ENCODE data around the gene LSM8.
"Not testable (repeated sequence)": the region's sequence is repeated elsewhere in the genome, so short reads cannot be mapped to it uniquely, and the experiment has no call there.

LSM8 gene

DNA sequence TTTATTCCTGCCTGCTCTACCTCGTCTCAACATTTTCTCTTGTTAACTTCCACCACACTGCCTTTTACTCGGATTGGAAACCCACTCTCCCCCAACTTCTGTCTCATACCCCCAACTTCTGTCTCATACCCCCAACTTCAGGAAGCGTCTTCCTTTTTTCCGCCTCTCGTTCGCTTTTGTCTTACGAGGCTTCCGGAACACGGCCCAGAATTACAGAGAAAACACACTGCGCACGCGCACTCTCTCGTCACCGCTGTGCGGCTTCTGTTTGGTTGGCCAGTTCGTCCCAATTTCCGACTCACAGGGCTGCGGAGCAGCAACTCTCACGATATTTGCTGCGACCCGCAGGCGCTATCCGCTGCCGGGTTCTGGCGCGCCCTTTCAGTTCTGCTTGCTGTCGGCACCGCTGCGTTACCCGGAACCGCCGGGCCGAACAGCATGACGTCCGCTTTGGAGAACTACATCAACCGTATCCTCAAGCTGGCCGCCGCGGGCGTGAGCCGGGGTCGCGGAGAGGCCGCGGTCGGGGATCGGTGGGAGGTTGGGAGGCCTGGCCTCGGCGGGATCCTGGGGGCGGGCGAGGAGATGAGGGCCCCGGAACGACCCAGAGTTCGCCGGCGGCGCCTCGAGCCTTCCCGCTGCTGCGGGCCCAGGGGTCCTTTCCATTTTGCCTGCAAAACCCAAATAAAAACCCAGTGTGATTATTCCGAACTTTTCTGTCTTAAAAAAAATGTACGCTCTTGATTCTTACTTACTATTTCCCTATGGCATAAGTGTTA, at the start of gene LSM8:
Gene LSM8 (plus strand): TSS at position 379 of the 779 bp plus-strand sequence. CDS start 60 bp downstream, at position 439.
- peak; percentile 96 for DNase-seq

DNA sequence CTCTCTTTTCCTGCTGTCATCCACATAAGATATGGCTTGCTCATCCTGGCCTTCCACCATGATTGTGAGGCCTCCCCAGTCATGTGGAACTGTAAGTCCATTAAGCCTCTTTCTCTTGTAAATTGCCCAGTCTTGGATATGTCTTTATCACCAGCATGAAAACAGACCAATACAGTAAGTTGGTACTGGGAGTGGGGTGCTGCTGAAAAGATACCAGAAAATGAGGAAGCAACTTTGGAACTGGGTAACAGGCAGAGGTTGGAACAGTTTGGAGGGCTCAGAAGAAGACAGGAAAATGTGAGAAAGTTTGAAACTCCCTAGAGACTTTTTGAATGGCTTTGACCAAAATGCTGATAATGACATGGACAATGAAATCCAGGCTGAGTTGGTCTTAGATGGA, 49.5 kb upstream of the LSM8 start:
- not testable (repeated sequence) for DNase-seq

DNA sequence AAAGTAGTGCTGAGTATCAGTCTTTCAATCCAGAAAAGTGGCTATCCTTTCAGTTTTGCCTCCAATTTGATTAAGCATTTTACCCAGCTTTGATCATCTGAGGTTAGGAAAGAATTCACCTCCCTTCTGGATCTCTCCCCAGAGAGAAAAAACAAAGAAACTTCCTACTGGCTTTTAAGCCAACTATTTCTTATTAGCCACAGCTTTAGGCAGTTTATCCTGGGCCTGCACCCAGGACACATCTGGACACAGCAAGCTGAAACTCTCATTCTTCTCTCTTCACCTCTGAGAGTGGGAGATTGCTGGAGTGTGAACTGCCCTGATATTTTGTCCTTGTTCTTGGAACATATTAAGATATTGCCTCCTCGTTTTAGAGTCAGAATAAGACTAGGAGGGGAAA, 43.5 kb upstream of the LSM8 start:
- DNase-seq = no peak

GRCh38 chr7:118142012-118142411, 42.0 kb upstream of the LSM8 start:
- no peak for DNase-seq

GRCh38 chr7:118148930-118149329, 35.0 kb upstream of the LSM8 start:
- no peak for DNase-seq

- no peak for DNase-seq
Observed at GRCh38 chr7:118149394-118149793, 34.6 kb upstream of the LSM8 start.

DNA sequence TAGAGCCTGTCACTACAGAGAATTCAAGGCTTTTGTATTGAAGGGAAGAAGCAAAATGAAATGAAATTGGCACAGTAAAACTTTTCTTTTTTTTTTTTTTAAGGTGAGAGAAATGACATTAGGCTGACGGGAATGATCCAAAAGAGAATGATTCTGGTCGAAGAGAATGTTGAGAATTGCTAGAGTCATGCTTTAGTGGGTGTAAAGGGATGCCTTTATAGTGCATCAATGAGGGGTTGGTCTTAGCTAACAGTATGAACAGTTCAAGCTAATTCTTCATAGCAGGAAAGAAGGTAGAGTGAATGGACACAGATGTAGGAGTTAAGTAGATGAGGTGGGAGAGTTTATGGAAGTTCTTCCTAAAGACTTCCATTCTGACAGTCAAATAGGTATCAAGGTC, 32.3 kb upstream of the LSM8 start:
- no peak for DNase-seq

DNA sequence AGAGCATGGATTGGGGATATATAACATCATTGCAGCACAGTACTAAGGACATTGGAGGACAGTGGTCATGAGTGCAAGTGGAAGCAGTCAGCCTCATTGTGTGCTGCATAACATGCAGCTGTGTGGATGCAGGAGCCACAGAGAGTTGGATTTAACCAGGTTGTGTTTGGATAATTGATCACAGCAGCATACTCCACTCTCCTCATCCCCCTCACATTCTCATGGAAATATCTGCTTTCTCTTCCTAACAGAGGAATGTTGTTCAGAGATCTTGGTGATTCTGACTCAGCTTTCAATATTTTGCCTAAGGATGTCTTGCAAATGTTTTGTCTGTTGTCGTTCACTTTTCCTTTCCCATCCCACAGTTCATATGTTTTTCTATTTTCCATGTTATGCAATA, 31.8 kb upstream of the LSM8 start:
- no peak for DNase-seq

- no peak for DNase-seq
Observed at GRCh38 chr7:118152654-118153053, 31.3 kb upstream of the LSM8 start.

DNA sequence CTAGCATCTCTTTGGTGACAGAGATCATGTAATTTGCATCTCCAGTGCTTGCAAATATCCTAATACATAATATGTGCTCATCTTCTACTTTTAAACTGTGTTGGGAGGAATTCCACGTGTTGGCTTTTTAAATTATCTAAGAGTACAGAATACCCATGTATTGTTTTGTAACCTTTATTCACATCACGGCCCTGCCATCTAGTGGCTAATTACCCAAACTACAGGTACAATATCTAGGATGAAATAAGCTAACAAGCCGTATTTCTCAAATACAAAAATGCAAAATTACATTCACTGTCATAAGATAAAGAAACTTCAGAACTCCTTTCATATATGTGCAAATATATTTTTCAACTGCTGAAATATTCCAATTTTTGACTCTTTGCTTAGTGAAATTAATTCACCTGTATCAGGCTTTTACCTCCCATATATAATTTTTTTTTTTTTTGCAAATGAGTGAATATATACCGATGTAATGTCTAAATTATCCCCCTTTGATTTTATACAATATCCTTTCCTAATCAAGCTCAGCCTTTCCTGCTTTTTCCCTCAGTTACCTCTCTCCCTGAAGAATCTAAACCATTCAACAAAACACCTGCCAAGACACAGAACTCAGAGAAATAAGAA, 30.3 kb upstream of the LSM8 start:
- DNase-seq = no peak

- DNase-seq = no peak
Observed at GRCh38 chr7:118158766-118159165, 25.2 kb upstream of the LSM8 start.

DNA sequence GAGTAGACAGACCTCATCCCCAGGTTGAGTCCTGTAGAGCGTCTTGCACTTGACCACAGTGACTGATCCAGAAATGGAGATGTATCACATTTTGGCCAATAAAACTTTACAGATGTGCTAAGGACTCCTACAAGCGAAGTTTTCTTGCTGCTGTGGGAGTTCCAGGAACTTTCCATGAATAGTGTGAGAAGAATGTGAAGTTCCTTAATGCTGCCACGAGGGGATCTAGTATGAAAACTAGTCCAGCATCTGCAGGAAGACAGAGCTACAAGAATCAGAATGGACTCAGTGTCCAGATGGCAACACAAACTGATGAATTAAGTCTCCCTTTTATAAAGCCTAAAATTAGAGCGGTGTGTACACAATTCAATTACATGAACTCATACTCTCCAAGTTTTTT, 14.8 kb upstream of the LSM8 start:
- no peak for DNase-seq

DNA sequence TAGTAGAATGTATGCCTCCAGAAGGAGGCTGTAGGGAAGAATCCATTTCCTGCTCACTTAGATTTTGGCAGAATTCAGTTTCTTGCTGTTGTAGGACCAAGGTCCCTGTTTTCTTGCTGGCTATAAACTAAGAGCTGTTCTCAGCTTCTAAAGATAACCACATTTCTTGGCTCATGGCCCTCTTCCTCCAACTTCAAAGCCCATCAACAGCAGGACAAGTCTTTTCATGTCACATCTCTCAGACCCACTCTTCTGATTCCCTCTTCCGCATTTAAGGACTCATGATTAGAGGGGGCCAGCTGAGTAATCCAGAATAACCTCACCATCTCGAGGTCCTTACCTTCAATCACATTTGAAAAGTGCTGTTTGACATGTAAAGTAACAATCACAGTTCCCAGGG, 8.2 kb upstream of the LSM8 start:
- no peak for DNase-seq

- no peak for DNase-seq
Observed at GRCh38 chr7:118179191-118179590, 4.8 kb upstream of the LSM8 start.

DNA sequence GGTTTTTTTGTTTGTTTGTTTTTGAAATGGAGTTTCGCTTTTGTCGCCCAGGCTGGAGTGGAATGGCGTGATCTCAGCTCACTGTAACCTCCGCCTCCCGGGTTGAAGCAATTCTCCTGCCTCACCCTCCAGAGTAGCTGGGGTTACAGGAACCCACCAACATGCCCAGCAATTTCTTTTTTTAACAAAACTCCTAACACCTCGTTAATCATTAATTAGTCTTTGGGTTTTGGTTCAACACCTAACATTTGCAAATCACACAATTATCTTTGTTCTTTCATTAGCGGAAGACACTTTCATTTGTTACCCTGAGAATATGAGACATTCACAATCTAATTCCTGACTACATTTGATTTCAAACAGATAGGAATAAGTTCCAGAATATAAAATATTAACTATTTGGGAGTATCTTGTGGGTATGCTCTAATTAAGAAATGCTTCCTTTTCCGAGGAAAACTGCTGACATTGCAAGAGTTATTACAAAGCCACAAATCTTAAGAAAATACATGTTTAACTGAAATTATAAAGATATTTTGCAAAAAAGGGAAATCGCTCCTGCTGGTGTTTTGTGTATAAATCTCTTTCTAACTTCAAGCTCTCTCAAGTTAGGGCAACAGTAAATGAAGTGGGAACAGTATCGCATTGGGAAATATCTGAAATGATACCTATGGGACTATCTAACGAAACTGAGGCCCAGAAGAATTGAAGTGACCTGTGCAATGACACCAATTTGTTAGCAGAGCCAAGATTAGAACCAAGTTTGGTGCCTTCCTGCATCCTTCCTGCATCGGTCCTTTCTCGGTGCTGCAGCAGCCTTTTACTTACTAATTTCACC, 1.2 kb upstream of the LSM8 start:
- DNase-seq = no peak

DNA sequence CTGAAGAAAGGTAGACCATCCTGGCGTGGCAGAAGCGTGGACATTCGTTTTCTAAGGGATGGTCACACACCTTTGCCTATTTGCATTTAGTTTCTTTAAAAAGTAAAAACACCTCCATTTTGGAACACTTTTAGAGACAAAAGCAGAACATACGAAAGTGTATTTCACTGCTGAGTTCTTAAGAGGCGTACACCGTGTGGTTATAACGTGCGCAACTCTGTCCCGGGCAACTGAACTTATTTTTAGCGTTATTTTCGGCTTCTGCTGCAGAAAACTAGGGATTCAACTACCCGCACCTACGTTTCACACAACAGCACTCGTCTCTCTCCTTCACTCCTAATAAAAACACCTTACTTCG, 557 bp upstream of the LSM8 start:
- DNase-seq = no peak

DNA sequence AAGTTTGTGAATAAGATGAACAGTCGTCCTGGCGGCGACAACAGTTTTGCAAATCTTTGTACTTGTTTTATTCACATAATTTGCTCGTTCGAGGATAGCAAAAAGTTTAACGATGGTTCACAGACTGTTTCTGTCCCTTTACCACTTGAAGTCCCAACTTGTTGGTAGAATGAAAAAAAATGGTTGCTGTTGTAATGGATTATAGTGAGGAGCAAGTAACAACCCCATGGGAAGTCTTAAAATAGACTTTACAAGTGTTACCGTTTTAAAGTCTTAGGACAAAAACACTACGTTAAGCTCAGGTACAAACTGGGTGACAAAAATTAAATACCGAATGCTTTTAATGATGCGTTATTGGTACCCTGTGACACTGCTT, 589 bp downstream of the LSM8 start:
- no peak for DNase-seq

GRCh38 chr7:118185163-118185860, 1.3 kb downstream of the LSM8 start:
- no peak for DNase-seq

DNA sequence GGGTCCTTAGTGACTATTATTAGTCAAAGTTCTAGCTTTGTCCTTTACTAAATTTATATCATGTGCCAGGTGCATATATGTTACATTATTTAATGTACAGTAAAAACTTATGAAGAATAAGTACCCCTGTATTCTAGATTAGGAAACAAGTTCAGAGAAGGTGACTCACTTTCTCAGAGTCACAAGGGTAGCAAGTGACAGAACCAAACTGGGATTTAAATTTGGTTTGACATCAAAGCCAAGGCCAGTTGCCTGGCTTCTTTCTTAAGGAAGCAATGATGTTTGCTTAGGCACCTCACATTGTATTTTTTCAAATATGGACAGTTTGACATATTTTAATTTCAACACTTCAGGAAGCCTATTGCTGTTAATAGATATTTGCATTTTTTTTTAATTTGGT, 2.5 kb downstream of the LSM8 start:
- no peak for DNase-seq

DNA sequence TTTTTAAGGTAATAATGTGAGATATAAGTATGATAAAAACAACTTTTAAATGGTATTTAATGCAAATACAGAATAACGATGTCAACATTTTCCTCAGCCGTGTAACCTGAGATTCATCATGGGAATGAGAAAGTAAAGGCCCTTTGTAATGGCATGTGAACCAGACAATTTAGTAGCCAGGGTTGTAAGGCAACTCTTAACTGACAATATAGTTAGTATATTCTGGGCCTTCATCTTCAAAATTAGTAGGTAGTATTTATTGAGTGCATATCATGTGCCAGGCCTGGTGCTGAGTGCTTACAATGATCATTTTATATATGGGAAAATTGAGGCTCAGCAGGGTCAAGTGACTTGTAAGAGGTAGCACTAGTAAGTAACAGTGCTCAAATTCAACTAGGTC, 10.6 kb downstream of the LSM8 start:
- DNase-seq = no peak

- no peak for DNase-seq
Observed at GRCh38 chr7:118195837-118196474, 12.0 kb downstream of the LSM8 start.

GRCh38 chr7:118202061-118202460, 18.1 kb downstream of the LSM8 start:
- no peak for DNase-seq

All from activated CD4-positive, alpha-beta T cell treated with anti-CD3 and anti-CD28 coated beads for 1 hour (primary cell).